ENCODE results near the gene GTF3C1. TPM values are rescaled to one million over a fixed set of nuclear protein-coding genes. Genes with fewer than 3 reads are reported as not detected.
A peak's percentile ranks its signal among the peaks of the same experiment; 100 is the strongest.

The GTF3C1 gene
- total and polyA plus RNA-seq, 2 of the 13 experiments (the other 11 are each of a cell fraction or from before 2014, with no cell fraction given) = 29.2 to 72.7 TPM

DNA sequence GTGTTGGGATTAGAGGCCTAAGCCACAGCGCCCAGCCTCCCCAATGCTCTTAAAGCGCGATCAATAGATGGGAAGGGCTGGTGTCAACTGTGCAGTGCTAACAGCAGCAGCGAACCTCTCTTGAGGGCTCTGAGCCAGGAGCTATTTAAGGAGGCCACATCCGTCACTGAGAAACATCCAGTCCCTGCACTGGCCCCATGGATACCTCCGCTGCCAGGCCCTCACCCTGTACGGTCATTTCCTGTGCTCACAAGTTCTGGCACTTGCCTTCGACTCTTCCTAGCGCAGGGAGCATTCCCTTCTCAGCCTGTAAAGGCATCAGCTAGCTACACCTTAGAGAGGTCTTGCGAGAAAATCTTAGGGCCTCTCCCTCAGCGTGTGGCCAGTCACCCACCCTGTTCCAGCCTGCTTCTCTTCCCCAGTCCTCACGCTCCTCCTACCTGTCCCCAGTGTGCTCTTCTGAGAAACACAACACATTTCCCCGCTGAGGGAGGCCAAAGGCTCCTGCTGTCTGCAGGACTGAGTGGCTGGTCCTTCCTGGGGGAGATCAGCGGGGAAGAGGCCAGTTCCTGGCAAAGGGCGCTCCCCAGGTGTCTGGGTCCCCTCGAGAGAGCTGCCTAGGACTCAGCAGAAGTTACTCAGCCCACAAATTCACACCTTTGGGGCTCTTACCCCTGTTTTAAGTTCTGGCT, 28.6 kb downstream of the GTF3C1 start:
- DNase-seq (ENCODE audit: low spot score) = no peak
- WGBS (ENCODE audit: low lambda C conversion rate) = over 99% methylated on average over 15 of the region's 16 CpGs
- Histone ChIP-seq H3K4me3 (replicated peaks in 1 of 3; ENCODE audit: insufficient read depth in 1 of 3, low read depth in 2 of 3, low read length in 3 of 3) (no peak overlapping the region), H3K9ac (ENCODE audit: insufficient read depth, low read depth, low read length) (no peak overlapping the region), H3K4me1 (ENCODE audit: insufficient read depth, low read length) (peaks cover 13% of the 10 kb centered on the region), H3K79me2 (ENCODE audit: insufficient read depth, low read length) (no peaks in the 10 kb centered on the region), H3K4me2 (ENCODE audit: low read depth, low read length) (no peak overlapping the region), H3K27ac (ENCODE audit: extremely low read length, insufficient read depth, low read length) (no peak overlapping the region), H2AFZ (ENCODE audit: low read length) (no peak overlapping the region), H4K20me1 (ENCODE audit: insufficient read depth, low read length) (peaks cover 3% of the 10 kb centered on the region; the same call in 1 of the 2 replicates), H3K9me3 (ENCODE audit: low read length) (no peaks in the 10 kb centered on the region), H3K27me3 (ENCODE audit: control insufficient read depth in 1 of 2, insufficient read depth in 2 of 2, low read length in 2 of 2) (no peaks in the 10 kb centered on the region), H3K36me3 (replicated peaks in 1 of 2; ENCODE audit: control insufficient read depth in 1 of 2, insufficient read depth in 2 of 2, low read length in 2 of 2) (peaks cover 23 to 67% of the 10 kb centered on the region in 2 experiments)
- POLR2A ChIA-PET = no interaction called here
- in situ Hi-C loops (cut with HindIII; ENCODE audit: extremely low pct_ligation_motif_present, low pct_unique_long_range_greater_than_20kb) = no loop called here
- TF ChIP-seq ZBTB38 (CRISPR knock-in tag; IDR thresholded peaks at IDR 0.05) (0 out of 2 replicates have a peak, but pooled peaks have one; percentile 26), RBM22 (optimal IDR thresholded peaks at IDR 0.05; ENCODE audit: low read length) (peak; percentile 62), FOXM1 (CRISPR knock-in tag; IDR thresholded peaks at IDR 0.05) (no peak)
- TF ChIP-seq, protein P1, sequence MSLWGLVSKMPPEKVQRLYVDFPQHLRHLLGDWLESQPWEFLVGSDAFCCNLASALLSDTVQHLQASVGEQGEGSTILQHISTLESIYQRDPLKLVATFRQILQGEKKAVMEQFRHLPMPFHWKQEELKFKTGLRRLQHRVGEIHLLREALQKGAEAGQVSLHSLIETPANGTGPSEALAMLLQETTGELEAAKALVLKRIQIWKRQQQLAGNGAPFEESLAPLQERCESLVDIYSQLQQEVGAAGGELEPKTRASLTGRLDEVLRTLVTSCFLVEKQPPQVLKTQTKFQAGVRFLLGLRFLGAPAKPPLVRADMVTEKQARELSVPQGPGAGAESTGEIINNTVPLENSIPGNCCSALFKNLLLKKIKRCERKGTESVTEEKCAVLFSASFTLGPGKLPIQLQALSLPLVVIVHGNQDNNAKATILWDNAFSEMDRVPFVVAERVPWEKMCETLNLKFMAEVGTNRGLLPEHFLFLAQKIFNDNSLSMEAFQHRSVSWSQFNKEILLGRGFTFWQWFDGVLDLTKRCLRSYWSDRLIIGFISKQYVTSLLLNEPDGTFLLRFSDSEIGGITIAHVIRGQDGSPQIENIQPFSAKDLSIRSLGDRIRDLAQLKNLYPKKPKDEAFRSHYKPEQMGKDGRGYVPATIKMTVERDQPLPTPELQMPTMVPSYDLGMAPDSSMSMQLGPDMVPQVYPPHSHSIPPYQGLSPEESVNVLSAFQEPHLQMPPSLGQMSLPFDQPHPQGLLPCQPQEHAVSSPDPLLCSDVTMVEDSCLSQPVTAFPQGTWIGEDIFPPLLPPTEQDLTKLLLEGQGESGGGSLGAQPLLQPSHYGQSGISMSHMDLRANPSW (CRISPR knock-in tag; IDR thresholded peaks at IDR 0.05; ENCODE audit: borderline replicate concordance) = no peak
- CTCF ChIA-PET (ENCODE audit: low intra/inter-chr PET ratio, low total read pairs) = no interaction called here
- BruUV-seq (replicated peaks) = no TSS peak
- FAIRE-seq = no peak
- no peak for ATAC-seq
- intact Hi-C loops (cut with micrococcal nuclease; ENCODE audit: unreplicated experiment) = no loop called here

DNA sequence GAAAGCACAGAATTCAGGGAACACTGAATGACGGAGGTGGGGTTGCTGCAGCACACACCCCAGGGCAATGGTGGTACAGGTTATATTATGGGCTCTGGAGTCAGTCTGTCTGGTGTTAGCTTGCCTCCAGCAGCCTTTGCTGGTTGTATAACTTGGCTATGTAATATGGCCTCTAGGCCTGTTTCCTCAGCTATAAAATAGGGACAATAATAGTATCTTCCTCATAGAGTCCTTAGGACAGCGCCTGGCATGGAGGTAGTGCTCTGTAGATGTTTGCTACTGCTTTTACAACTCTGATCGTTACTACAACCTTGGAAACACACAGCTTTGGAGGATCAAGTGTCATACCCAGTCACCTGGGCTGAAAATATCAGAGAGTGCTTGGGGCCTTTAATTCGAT, 31.5 kb downstream of the GTF3C1 start:
- intact Hi-C loops (cut with micrococcal nuclease; ENCODE audit: unreplicated experiment) = loop anchor here (10.0 kb wide), 1 partner anchor 87 kb away; no protein-coding TSS in a partner anchor
- Histone ChIP-seq H3K27ac (ENCODE audit: extremely low read length, insufficient read depth, low read length) (no peak overlapping the region), H3K79me2 (ENCODE audit: insufficient read depth, low read length) (no peaks in the 10 kb centered on the region), H3K4me3 (replicated peaks in 1 of 3; ENCODE audit: insufficient read depth in 1 of 3, low read depth in 2 of 3, low read length in 3 of 3) (no peak overlapping the region), H4K20me1 (ENCODE audit: insufficient read depth, low read length) (peaks cover 9% of the 10 kb centered on the region; the same call in 1 of the 2 replicates), H2AFZ (ENCODE audit: low read length) (no peak overlapping the region), H3K27me3 (ENCODE audit: control insufficient read depth in 1 of 2, insufficient read depth in 2 of 2, low read length in 2 of 2) (no peaks in the 10 kb centered on the region), H3K9me3 (ENCODE audit: low read length) (no peaks in the 10 kb centered on the region), H3K36me3 (replicated peaks in 1 of 2; ENCODE audit: control insufficient read depth in 1 of 2, insufficient read depth in 2 of 2, low read length in 2 of 2) (peaks cover 20 to 70% of the 10 kb centered on the region in 2 experiments), H3K4me2 (ENCODE audit: low read depth, low read length) (no peak overlapping the region), H3K9ac (ENCODE audit: insufficient read depth, low read depth, low read length) (no peak overlapping the region), H3K4me1 (ENCODE audit: insufficient read depth, low read length) (peaks cover 13% of the 10 kb centered on the region)
- ChIA-PET CTCF (ENCODE audit: low intra/inter-chr PET ratio, low total read pairs) (no interaction called here), POLR2A (no interaction called here)
- TF ChIP-seq ZNF589 (CRISPR knock-in tag; conservative IDR thresholded peaks at IDR 0.05) (no peak), ATAD3A (CRISPR knock-in tag; IDR thresholded peaks at IDR 0.05) (no peak)
- in situ Hi-C loops (cut with HindIII; ENCODE audit: extremely low pct_ligation_motif_present, low pct_unique_long_range_greater_than_20kb) = no loop called here
- DNase-seq (ENCODE audit: low spot score) = no peak
- no peak for FAIRE-seq
- 94% methylated on average over 4 of the region's 4 CpGs for WGBS (ENCODE audit: low lambda C conversion rate)
- BruUV-seq (replicated peaks) = no TSS peak
- ATAC-seq = no peak

Measured in HepG2 (cell line).